NT2/D1 (cell line): ENCODE measurements around the gene TLCD2.

Experiments used
- SUZ12 ChIP-seq: IDR thresholded peaks from 2 replicates; pipeline ENCODE4 v1.6.1; 2011; ENCODE audit not compliant: insufficient read length, insufficient read depth; ENCODE audit errors: extremely low read depth
- ZNF274 ChIP-seq: IDR thresholded peaks from 2 replicates; pipeline ENCODE4 v1.6.1; 2011; ENCODE audit warnings: mild to moderate bottlenecking, low read depth, low read length

- TF ChIP-seq ZNF274 (no peak), SUZ12 (no peak)
Observed at GRCh38 chr17:1690544-1691221, 19.5 kb downstream of the TLCD2 start.
